K562 (cell line): ENCODE results near the gene C4orf50. TPM values are rescaled to one million over a fixed set of nuclear protein-coding genes. Genes with fewer than 3 reads are reported as not detected.

Experiments used
- ATAC-seq: fragments of 200-7000 bp; cut with Tn5 transposase; 3 replicates; pipeline ENCODE4 v1.9.1; 2020; ENCODE audit warnings: moderate library complexity
- BruUV-seq: library from RNA; stranded (reverse); fragments of 400-500 nt; replicated peaks from 2 replicates; lab custom pipeline; 2021; lab: Mats Ljungman, UMichigan
- CTCF ChIA-PET: fragments of 300-600 bp; formaldehyde crosslinking; extraction: SDS; loops from one replicate; lab custom pipeline; 2021; ENCODE audit warnings: low intra/inter-chr PET ratio; lab: Yijun Ruan, JAX
- POLR2A ChIA-PET: fragments of 300-600, 350-650 bp; sonication (Branson Sonifier 250); formaldehyde crosslinking; extraction: SDS; loops from one replicate; lab custom pipeline; 2021; ENCODE audit warnings: antibody characterized with exemption, inconsistent platforms; lab: Yijun Ruan, JAX
- DNase-seq, 4 experiments: peaks; one replicate each; pipeline versions ENCODE4 v3.0.0 to v3.0.0-alpha.2; 2011 to 2018; ENCODE audit warnings: low spot score in 3 of 4, mixed read lengths in 3 of 4; ENCODE audit errors: extremely low read depth in 1 of 4
- FAIRE-seq: peaks from 2 replicates; lab custom pipeline; 2011; peaks lifted over from hg19 to GRCh38; lab: Jason Lieb, UNC
- H2AFZ ChIP-seq: 2 replicates; pipeline ENCODE4 v1.6.0; 2011; ENCODE audit warnings: low read depth, low read length, control low read depth, inconsistent platforms
- H3K27ac ChIP-seq: fragments of 200-600 bp; 3 replicates; pipeline ENCODE4 v1.8.0; 2011; ENCODE audit warnings: low read depth, mild to moderate bottlenecking, control low read depth, inconsistent platforms, low read length, moderate library complexity, mixed read lengths; ENCODE audit errors: extremely low read depth
- H3K27me3 ChIP-seq, 2 experiments: fragments of 300-600 bp in 1 of 2; 2 replicates in 1 of 2; 3 replicates in 1 of 2; pipeline versions ENCODE4 v1.6.0 to v1.8.0; 2011; ENCODE audit warnings: inconsistent platforms in 2 of 2, low read length in 2 of 2, mild to moderate bottlenecking in 1 of 2, mixed read lengths in 1 of 2, moderate library complexity in 1 of 2; ENCODE audit not compliant: control insufficient read depth in 2 of 2, insufficient read depth in 2 of 2
- H3K36me3 ChIP-seq: fragments of 300-600 bp; 3 replicates; pipeline ENCODE4 v1.8.0; 2011; ENCODE audit warnings: mild to moderate bottlenecking, low read length, inconsistent platforms; ENCODE audit not compliant: control insufficient read depth, insufficient read depth
- H3K4me1 ChIP-seq, 2 experiments: fragments of 200-600 bp in 1 of 2; replicated peaks in 1 of 2; 2 replicates in 1 of 2; 3 replicates in 1 of 2; pipeline versions ENCODE4 v1.5.1 to v1.8.0; 2011; ENCODE audit warnings: inconsistent platforms in 2 of 2, low read length in 2 of 2, mild to moderate bottlenecking in 1 of 2, mixed read lengths in 1 of 2, moderate library complexity in 1 of 2; ENCODE audit not compliant: control insufficient read depth in 2 of 2, insufficient read depth in 2 of 2
- H3K4me2 ChIP-seq: 2 replicates; pipeline ENCODE4 v1.6.1; 2011; ENCODE audit warnings: low read length, control low read depth, inconsistent platforms, mixed read lengths; ENCODE audit not compliant: insufficient read depth
- H3K4me3 ChIP-seq: fragments of 200-600 bp; sonication (generic), shearing (Covaris generic); 2 replicates; pipeline ENCODE4 v1.5.1; 2016; ENCODE audit warnings: control low read depth, inconsistent platforms
- H3K79me2 ChIP-seq: fragments of 200-600 bp; 3 replicates; pipeline ENCODE4 v1.8.0; 2011; ENCODE audit warnings: low read length, inconsistent platforms; ENCODE audit not compliant: control insufficient read depth, insufficient read depth
- H3K9ac ChIP-seq, 2 experiments: 2 replicates each; pipeline versions ENCODE4 v1.6.0 to v1.6.1; 2011; ENCODE audit warnings: low read depth in 2 of 2, low read length in 2 of 2, control low read depth in 1 of 2, inconsistent platforms in 1 of 2, mild to moderate bottlenecking in 1 of 2, mixed read lengths in 1 of 2; ENCODE audit not compliant: insufficient read depth in 1 of 2
- H3K9me1 ChIP-seq: one replicate; pipeline ENCODE4 v1.6.0; 2011; ENCODE audit warnings: inconsistent platforms, mild to moderate bottlenecking, low read length, moderate library complexity; ENCODE audit not compliant: control insufficient read depth, insufficient read depth
- H3K9me3 ChIP-seq: replicated peaks from 2 replicates; pipeline ENCODE4 v1.5.1; 2011; ENCODE audit warnings: low read depth, low read length, inconsistent platforms; ENCODE audit not compliant: control insufficient read depth, insufficient read depth
- H4K20me1 ChIP-seq: replicated peaks from 2 replicates; pipeline ENCODE4 v1.6.1; 2011; ENCODE audit warnings: low read length, inconsistent platforms, mixed read lengths; ENCODE audit not compliant: control insufficient read depth, insufficient read depth
- ARID3A ChIP-seq: IDR thresholded peaks from 2 replicates; pipeline ENCODE4 v1.6.1; 2012; ENCODE audit warnings: low read depth, low read length, improper control_type of control experiment, borderline replicate concordance
- BRF2 ChIP-seq: IDR thresholded peaks from 3 replicates; pipeline ENCODE4 v1.6.1; 2011; ENCODE audit warnings: borderline replicate concordance, mild to moderate bottlenecking; ENCODE audit not compliant: insufficient read length, insufficient read depth
- CREB3 ChIP-seq: fragments of 450-650 bp; conservative IDR thresholded peaks from 2 replicates; pipeline ENCODE4 v1.6.1; 2016; ENCODE audit warnings: missing genetic modification characterization, low read depth, mild to moderate bottlenecking, missing compliant biosample characterization, moderate library complexity
- GATAD2A ChIP-seq: fragments of 450-650 bp; IDR thresholded peaks from 2 replicates; pipeline ENCODE4 v1.6.1; 2017
- HDAC3 ChIP-seq: fragments of 450-650 bp; IDR thresholded peaks from 2 replicates; pipeline ENCODE4 v1.6.1; 2018; ENCODE audit warnings: borderline replicate concordance, mild to moderate bottlenecking, moderate library complexity; ENCODE audit not compliant: partially characterized antibody
- KHSRP ChIP-seq: fragments of 450-650 bp; IDR thresholded peaks from 2 replicates; pipeline ENCODE4 v1.6.1; 2017
- MLLT1 ChIP-seq, 2 experiments: fragments of 450-650 bp; IDR thresholded peaks; 2 replicates each; pipeline ENCODE4 v1.6.1; 2016
- PKNOX1 ChIP-seq: fragments of 450-650 bp; IDR thresholded peaks from 2 replicates; pipeline ENCODE4 v1.6.1; 2016
- TRIM24 ChIP-seq, 2 experiments: fragments of 450-650 bp; IDR thresholded peaks; 2 replicates each; pipeline ENCODE4 v1.6.1; 2016
- TRIM28 ChIP-seq: fragments of 450-650 bp; IDR thresholded peaks from 2 replicates; pipeline ENCODE4 v1.6.1; 2017
- ZSCAN32 ChIP-seq: fragments of 450-650 bp; formaldehyde crosslinking; IDR thresholded peaks from 2 replicates; pipeline ENCODE4 v1.4.0; 2020; ENCODE audit warnings: mild to moderate bottlenecking, moderate library complexity
- in situ Hi-C: fragments of 300-500 bp; cut with MboI; formaldehyde crosslinking; loops from 4 replicates; pipeline ENCODE4 v1.15.0; 2018; ENCODE audit warnings: inconsistent platforms, mixed read lengths
- intact Hi-C: fragments of 100-400 bp; cut with micrococcal nuclease; formaldehyde crosslinking; loops from 2 replicates; pipeline ENCODE4 v1.14.2; 2022
- polyA plus RNA-seq, 8 experiments: library from polyadenylated mRNA; depleted of rRNA in 4 of 8; stranded (reverse) in 5 of 8; unstranded in 3 of 8; fragments of >200 nt; fragmentation: Nextera tagmentation in 2 of 8; fragmentation: Illumina TruSeq in 1 of 8; extraction: Ambion mirVana in 2 of 8; extraction: Trizol in 1 of 8; gene quantifications; 2 replicates each; pipeline versions ENCODE4 v1.2.1 to v1.2.3, GENCODE V29; 2011 to 2014; ENCODE audit warnings: inconsistent platforms in 1 of 8, missing spikeins in 1 of 8
- total RNA-seq, 7 experiments: library from RNA; depleted of rRNA in 6 of 7; stranded (reverse); fragments of >200 nt in 6 of 7; fragmentation: Illumina TruSeq in 2 of 7; extraction: Trizol in 2 of 7; gene quantifications; 2 replicates each; pipeline versions ENCODE4 v1.2.1 to v1.2.3, GENCODE V29; 2011 to 2021; ENCODE audit warnings: low replicate concordance in 1 of 7
- TF ChIP-seq, protein P1 (sequence below), 3 experiments: fragments of 200-800 bp in 1 of 3; sonication (Bioruptor generic) in 1 of 3; sonication (generic) in 1 of 3; formaldehyde crosslinking in 1 of 3; IDR thresholded peaks; 2 replicates each; pipeline versions ENCODE4 v1.6.1 to v1.8.0; 2016 to 2022; ENCODE audit warnings: mild to moderate bottlenecking in 2 of 3, missing compliant biosample characterization in 2 of 3, missing genetic modification characterization in 2 of 3, missing genetic modification reagents in 1 of 3
- TF ChIP-seq, protein P2 (sequence below): sonication (generic); formaldehyde crosslinking; IDR thresholded peaks from 2 replicates; pipeline ENCODE4 v1.8.1; 2023; ENCODE audit warnings: mild to moderate bottlenecking, missing genetic modification reagents

Gene C4orf50
- total and polyA plus RNA-seq, 9 of the 15 experiments (the other 6 are each of a cell fraction or from before 2014, with no cell fraction given) = not detected

DNA sequence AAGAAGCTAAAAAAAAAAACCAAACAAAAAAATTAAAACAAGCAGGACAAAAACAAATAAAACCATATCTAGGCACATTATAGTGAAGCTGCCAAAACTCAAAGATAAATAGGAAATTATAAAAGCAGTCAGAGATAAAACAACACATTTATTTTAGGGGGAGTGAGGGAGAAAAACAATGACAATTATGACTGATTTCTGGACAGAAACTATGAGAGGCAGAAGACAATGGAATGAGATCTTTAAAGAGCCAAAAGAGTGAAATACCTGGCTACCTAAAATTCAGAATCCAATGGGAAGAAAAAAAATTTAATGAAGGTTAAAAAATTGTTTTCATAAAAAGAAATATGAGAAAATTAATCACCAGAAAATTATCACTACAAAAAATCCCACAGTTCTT, 33.4 kb downstream of the C4orf50 start:
- FAIRE-seq (no peak), DNase-seq (no peak), ATAC-seq (no peak)
- intact Hi-C loops = no loop called here
- H3K9me1 ChIP-seq = no peaks in the 10 kb centered on the region
- H4K20me1 ChIP-seq = no peaks in the 10 kb centered on the region
- CTCF ChIA-PET = no interaction called here
- POLR2A ChIA-PET = no interaction called here
- in situ Hi-C loops = no loop called here
- H3K36me3 ChIP-seq = no peaks in the 10 kb centered on the region
- H3K79me2 ChIP-seq = no peaks in the 10 kb centered on the region
- H3K9ac ChIP-seq = no peak overlapping the region
- 0 out of 2 replicates have a peak, but pooled peaks cover 2% of the 10 kb centered on the region for H3K9me3 ChIP-seq
- no peak overlapping the region for H3K4me3 ChIP-seq
- H3K4me1 ChIP-seq = 0 out of 5 replicates have a peak, but pooled peaks cover 0 to 2% of the 10 kb centered on the region in 2 experiments
- no peaks in the 10 kb centered on the region for H3K27me3 ChIP-seq
- no peak overlapping the region for H3K27ac ChIP-seq
- no peak overlapping the region for H3K4me2 ChIP-seq
- no peak overlapping the region for H2AFZ ChIP-seq
- BruUV-seq = no TSS peak
- no peak for TF ChIP-seq ZSCAN32 (CRISPR knock-in tag)
- TF ChIP-seq TRIM24 (IDR thresholded peaks at IDR 0.05) = no peak
- TF ChIP-seq MLLT1 (IDR thresholded peaks at IDR 0.05) = no peak
- no peak for TF ChIP-seq HDAC3
- TF ChIP-seq GATAD2A = no peak
- no peak for TF ChIP-seq BRF2
- TF ChIP-seq, protein P1, sequence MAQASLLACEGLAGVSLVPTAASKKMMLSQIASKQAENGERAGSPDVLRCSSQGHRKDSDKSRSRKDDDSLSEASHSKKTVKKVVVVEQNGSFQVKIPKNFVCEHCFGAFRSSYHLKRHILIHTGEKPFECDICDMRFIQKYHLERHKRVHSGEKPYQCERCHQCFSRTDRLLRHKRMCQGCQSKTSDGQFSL (CRISPR knock-in tag; IDR thresholded peaks at IDR 0.05) = no peak
- TF ChIP-seq, protein P1 (tag; IDR thresholded peaks at IDR 0.05) = no peak
- TF ChIP-seq PKNOX1 = no peak
- TF ChIP-seq CREB3 (tag) = no peak
- TF ChIP-seq KHSRP = no peak
- TF ChIP-seq, protein P2, sequence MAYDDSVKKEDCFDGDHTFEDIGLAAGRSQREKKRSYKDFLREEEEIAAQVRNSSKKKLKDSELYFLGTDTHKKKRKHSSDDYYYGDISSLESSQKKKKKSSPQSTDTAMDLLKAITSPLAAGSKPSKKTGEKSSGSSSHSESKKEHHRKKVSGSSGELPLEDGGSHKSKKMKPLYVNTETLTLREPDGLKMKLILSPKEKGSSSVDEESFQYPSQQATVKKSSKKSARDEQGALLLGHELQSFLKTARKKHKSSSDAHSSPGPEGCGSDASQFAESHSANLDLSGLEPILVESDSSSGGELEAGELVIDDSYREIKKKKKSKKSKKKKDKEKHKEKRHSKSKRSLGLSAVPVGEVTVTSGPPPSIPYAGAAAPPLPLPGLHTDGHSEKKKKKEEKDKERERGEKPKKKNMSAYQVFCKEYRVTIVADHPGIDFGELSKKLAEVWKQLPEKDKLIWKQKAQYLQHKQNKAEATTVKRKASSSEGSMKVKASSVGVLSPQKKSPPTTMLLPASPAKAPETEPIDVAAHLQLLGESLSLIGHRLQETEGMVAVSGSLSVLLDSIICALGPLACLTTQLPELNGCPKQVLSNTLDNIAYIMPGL = no peak
- no peak for TF ChIP-seq ARID3A
- peak; percentile 65; the same call in 1 of the 2 replicates for TF ChIP-seq TRIM28
